Neural cell (in vitro differentiated cells): ENCODE results near the gene RASGRP3. TPM values are rescaled to one million over a fixed set of nuclear protein-coding genes. Genes with fewer than 3 reads are reported as not detected.

ENCODE experiments used
- H2AFZ ChIP-seq: fragments of 200-600, 300-800 bp; sonication (generic), shearing (Covaris generic); 2 replicates; pipeline ENCODE4 v1.6.0; 2014; ENCODE audit warnings: low read depth, mild to moderate bottlenecking, antibody characterized with exemption, low read length, moderate library complexity
- H3F3A ChIP-seq: fragments of 200-600 bp; shearing (Covaris generic); 2 replicates; pipeline ENCODE4 v1.6.1; 2016; ENCODE audit warnings: mild to moderate bottlenecking, moderate library complexity, mixed read lengths, antibody characterized with exemption, low read length; ENCODE audit not compliant: insufficient read depth, poor library complexity, severe bottlenecking
- H3K27ac ChIP-seq: fragments of 200-600, 300-800 bp; sonication (generic), shearing (Covaris generic); 2 replicates; pipeline ENCODE4 v1.5.1; 2014; ENCODE audit warnings: mild to moderate bottlenecking, low read length, moderate library complexity
- H3K27me3 ChIP-seq: fragments of 300-800, 200-600 bp; sonication (generic), shearing (Covaris generic); 2 replicates; pipeline ENCODE4 v1.6.0; 2014; ENCODE audit warnings: mild to moderate bottlenecking, low read depth, low read length, moderate library complexity; ENCODE audit not compliant: insufficient read depth
- H3K36me3 ChIP-seq: fragments of 300-800, 200-600 bp; sonication (generic), shearing (Covaris generic); 2 replicates; pipeline ENCODE4 v1.5.1; 2014; ENCODE audit warnings: mild to moderate bottlenecking, antibody characterized with exemption, low read length, moderate library complexity; ENCODE audit not compliant: insufficient read depth
- H3K4me2 ChIP-seq: fragments of 300-800, 200-600 bp; sonication (generic), shearing (Covaris generic); 2 replicates; pipeline ENCODE4 v1.6.0; 2014; ENCODE audit warnings: mild to moderate bottlenecking, low read length
- H3K4me3 ChIP-seq: fragments of 300-800, 200-600 bp; sonication (generic), shearing (Covaris generic); 2 replicates; pipeline ENCODE4 v1.5.1; 2014; ENCODE audit warnings: mild to moderate bottlenecking, low read length, moderate library complexity
- H3K79me2 ChIP-seq: fragments of 200-600 bp; shearing (Covaris generic); replicated peaks from 2 replicates; pipeline ENCODE4 v1.6.0; 2014; ENCODE audit warnings: mild to moderate bottlenecking, low read length, moderate library complexity; ENCODE audit not compliant: insufficient read depth
- H3K9ac ChIP-seq: fragments of 300-800, 200-600 bp; sonication (generic), shearing (Covaris generic); 2 replicates; pipeline ENCODE4 v1.6.1; 2016; ENCODE audit warnings: mild to moderate bottlenecking, low read length, mixed read lengths
- H3K9me2 ChIP-seq: fragments of 200-600 bp; shearing (Covaris generic); 2 replicates; pipeline ENCODE4 v1.6.1; 2016; ENCODE audit warnings: mild to moderate bottlenecking, low read length, mixed read lengths; ENCODE audit not compliant: insufficient read depth
- H3K9me3 ChIP-seq: fragments of 200-600, 300-800 bp; sonication (generic), shearing (Covaris generic); 2 replicates; pipeline ENCODE4 v1.6.1; 2016; ENCODE audit warnings: mild to moderate bottlenecking, mixed run types, low read length, moderate library complexity, mixed read lengths
- H4K20me1 ChIP-seq: fragments of 200-600 bp; shearing (Covaris generic); 2 replicates; pipeline ENCODE4 v1.6.1; 2016; ENCODE audit warnings: mild to moderate bottlenecking, mixed run types; ENCODE audit not compliant: insufficient read depth
- EP300 ChIP-seq: fragments of 450-650 bp; conservative IDR thresholded peaks from 2 replicates; pipeline ENCODE4 v1.6.1; 2014; ENCODE audit warnings: antibody characterized with exemption, mild to moderate bottlenecking, moderate library complexity; ENCODE audit not compliant: poor library complexity, severe bottlenecking
- EZH2 ChIP-seq: fragments of 200-600, 300-800 bp; shearing (Covaris generic), sonication (generic); IDR thresholded peaks from 2 replicates; pipeline ENCODE4 v1.6.1; 2014; ENCODE audit warnings: antibody characterized with exemption, low read length, borderline replicate concordance, mild to moderate bottlenecking; ENCODE audit not compliant: insufficient read depth, poor library complexity, severe bottlenecking
- MXI1 ChIP-seq: fragments of 450-650 bp; conservative IDR thresholded peaks from 2 replicates; pipeline ENCODE4 v1.6.1; 2014; ENCODE audit warnings: antibody characterized with exemption, mild to moderate bottlenecking; ENCODE audit not compliant: poor library complexity, severe bottlenecking
- POLR2AphosphoS5 ChIP-seq: IDR thresholded peaks from 2 replicates; pipeline ENCODE4 v1.6.1; 2012
- RAD21 ChIP-seq: fragments of 450-650 bp; conservative IDR thresholded peaks from 2 replicates; pipeline ENCODE4 v1.6.1; 2014; ENCODE audit warnings: antibody characterized with exemption, mild to moderate bottlenecking, moderate library complexity
- SMC3 ChIP-seq: fragments of 450-650 bp; conservative IDR thresholded peaks from 2 replicates; pipeline ENCODE4 v1.6.1; 2014; ENCODE audit warnings: antibody characterized with exemption, mild to moderate bottlenecking, moderate library complexity; ENCODE audit not compliant: poor library complexity
- TAF1 ChIP-seq: IDR thresholded peaks from 2 replicates; pipeline ENCODE4 v1.6.1; 2012; ENCODE audit warnings: low read depth
- polyA plus RNA-seq: library from polyadenylated mRNA; depleted of rRNA; stranded (reverse); fragments of >200 nt; gene quantifications from 2 replicates; pipeline ENCODE4 v1.2.3, GENCODE V29; 2014
- TF ChIP-seq, protein P1 (sequence below): fragments of 450-650 bp; IDR thresholded peaks from 2 replicates; pipeline ENCODE4 v1.5.1; 2014; ENCODE audit warnings: antibody characterized with exemption, mild to moderate bottlenecking, moderate library complexity; ENCODE audit not compliant: poor library complexity, severe bottlenecking
- TF ChIP-seq, protein P2 (sequence below): IDR thresholded peaks from 2 replicates; pipeline ENCODE4 v1.6.1; 2012; ENCODE audit warnings: borderline replicate concordance

The RASGRP3 gene
- polyA plus RNA-seq, 1 donor from 2014 or later: 25.3 TPM

DNA sequence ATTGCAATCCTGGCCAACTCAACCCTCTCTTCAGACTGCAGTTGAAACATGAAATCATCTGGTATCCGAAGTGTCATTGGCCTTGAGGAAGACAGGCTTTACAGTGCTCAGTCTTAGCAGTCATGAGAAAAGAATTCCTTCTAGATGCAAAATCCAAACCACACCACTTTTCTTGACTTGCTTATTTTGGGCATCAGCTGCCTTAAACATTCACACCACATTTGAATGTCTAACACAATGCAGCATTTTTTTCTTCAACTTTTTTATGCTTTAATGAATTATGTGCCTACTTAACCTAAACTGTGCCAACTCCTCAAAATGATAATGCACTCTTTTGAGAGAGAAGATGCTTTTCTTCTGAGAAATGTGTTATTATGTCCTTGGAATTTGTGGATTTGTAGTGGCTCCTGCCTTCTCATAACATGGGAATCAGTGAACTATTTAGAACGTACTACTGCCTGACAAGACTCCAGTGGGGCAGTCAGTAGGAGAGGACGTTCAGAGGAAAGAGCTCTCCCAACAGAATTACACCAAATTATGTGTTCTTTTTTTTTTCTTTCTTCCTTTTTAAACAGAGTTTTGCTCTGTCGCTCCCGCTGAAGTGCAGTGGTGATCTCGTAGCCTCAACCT, 125.9 kb downstream of the RASGRP3 start:
- no peaks in the 10 kb centered on the region for H3K27me3 ChIP-seq
- H4K20me1 ChIP-seq: no peaks in the 10 kb centered on the region
- peaks cover 15% of the 10 kb centered on the region for H3K79me2 ChIP-seq
- no peak overlapping the region for H3K4me3 ChIP-seq
- H2AFZ ChIP-seq: no peak overlapping the region
- no peak overlapping the region for H3K4me2 ChIP-seq
- H3K27ac ChIP-seq: no peak overlapping the region
- no peak overlapping the region for H3K9ac ChIP-seq
- TF ChIP-seq TAF1 (no peak), SMC3 (no peak), RAD21 (no peak), EZH2 (no peak), EP300 (no peak), MXI1 (no peak), POLR2AphosphoS5 (no peak)
- TF ChIP-seq, protein P1, sequence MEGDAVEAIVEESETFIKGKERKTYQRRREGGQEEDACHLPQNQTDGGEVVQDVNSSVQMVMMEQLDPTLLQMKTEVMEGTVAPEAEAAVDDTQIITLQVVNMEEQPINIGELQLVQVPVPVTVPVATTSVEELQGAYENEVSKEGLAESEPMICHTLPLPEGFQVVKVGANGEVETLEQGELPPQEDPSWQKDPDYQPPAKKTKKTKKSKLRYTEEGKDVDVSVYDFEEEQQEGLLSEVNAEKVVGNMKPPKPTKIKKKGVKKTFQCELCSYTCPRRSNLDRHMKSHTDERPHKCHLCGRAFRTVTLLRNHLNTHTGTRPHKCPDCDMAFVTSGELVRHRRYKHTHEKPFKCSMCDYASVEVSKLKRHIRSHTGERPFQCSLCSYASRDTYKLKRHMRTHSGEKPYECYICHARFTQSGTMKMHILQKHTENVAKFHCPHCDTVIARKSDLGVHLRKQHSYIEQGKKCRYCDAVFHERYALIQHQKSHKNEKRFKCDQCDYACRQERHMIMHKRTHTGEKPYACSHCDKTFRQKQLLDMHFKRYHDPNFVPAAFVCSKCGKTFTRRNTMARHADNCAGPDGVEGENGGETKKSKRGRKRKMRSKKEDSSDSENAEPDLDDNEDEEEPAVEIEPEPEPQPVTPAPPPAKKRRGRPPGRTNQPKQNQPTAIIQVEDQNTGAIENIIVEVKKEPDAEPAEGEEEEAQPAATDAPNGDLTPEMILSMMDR: no peak
- TF ChIP-seq, protein P2, sequence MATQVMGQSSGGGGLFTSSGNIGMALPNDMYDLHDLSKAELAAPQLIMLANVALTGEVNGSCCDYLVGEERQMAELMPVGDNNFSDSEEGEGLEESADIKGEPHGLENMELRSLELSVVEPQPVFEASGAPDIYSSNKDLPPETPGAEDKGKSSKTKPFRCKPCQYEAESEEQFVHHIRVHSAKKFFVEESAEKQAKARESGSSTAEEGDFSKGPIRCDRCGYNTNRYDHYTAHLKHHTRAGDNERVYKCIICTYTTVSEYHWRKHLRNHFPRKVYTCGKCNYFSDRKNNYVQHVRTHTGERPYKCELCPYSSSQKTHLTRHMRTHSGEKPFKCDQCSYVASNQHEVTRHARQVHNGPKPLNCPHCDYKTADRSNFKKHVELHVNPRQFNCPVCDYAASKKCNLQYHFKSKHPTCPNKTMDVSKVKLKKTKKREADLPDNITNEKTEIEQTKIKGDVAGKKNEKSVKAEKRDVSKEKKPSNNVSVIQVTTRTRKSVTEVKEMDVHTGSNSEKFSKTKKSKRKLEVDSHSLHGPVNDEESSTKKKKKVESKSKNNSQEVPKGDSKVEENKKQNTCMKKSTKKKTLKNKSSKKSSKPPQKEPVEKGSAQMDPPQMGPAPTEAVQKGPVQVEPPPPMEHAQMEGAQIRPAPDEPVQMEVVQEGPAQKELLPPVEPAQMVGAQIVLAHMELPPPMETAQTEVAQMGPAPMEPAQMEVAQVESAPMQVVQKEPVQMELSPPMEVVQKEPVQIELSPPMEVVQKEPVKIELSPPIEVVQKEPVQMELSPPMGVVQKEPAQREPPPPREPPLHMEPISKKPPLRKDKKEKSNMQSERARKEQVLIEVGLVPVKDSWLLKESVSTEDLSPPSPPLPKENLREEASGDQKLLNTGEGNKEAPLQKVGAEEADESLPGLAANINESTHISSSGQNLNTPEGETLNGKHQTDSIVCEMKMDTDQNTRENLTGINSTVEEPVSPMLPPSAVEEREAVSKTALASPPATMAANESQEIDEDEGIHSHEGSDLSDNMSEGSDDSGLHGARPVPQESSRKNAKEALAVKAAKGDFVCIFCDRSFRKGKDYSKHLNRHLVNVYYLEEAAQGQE: no peak
- no peaks in the 10 kb centered on the region for H3K9me2 ChIP-seq
- H3F3A ChIP-seq: no peaks in the 10 kb centered on the region
- no peaks in the 10 kb centered on the region for H3K36me3 ChIP-seq
- H3K9me3 ChIP-seq: no peaks in the 10 kb centered on the region

DNA sequence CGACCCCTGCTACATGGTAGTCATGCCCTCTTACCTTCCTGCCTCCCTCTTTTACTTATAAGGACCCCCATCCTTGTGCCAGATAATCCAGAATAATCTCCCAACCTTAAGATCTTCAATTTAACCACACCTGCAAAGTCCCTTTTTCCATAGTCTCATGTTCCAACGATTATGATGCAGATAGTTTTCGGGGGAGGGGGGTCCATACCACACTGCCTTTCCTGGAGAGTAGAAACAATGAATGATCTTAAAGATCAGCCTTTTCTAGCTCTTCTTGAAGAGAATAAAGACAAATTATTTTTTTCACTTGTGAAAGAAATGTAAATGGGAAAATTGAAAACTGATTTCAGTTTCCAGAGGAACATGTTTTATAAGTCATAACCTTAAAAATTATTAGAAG, 127.0 kb downstream of the RASGRP3 start:
- Histone ChIP-seq H3K27ac (no peak overlapping the region), H4K20me1 (no peaks in the 10 kb centered on the region), H3K9ac (no peak overlapping the region), H2AFZ (no peak overlapping the region), H3K79me2 (peaks cover 4% of the 10 kb centered on the region), H3K9me3 (no peaks in the 10 kb centered on the region), H3K4me3 (no peak overlapping the region), H3K4me2 (no peak overlapping the region), H3F3A (no peaks in the 10 kb centered on the region), H3K9me2 (no peaks in the 10 kb centered on the region), H3K27me3 (no peaks in the 10 kb centered on the region), H3K36me3 (no peaks in the 10 kb centered on the region)
- TF ChIP-seq, protein P1: no peak
- TF ChIP-seq EP300 (no peak), MXI1 (no peak), SMC3 (no peak), RAD21 (no peak), EZH2 (no peak), TAF1 (no peak), POLR2AphosphoS5 (no peak)
- TF ChIP-seq, protein P2: no peak
